ENCODE measurements around the gene CEACAM6. TPM values are rescaled to one million over a fixed set of nuclear protein-coding genes. Genes with fewer than 3 reads are reported as not detected.

CEACAM6 gene
- total and polyA plus RNA-seq, 2 experiments from 2014 or later, result not detected

- TF ChIP-seq NANOG (IDR thresholded peaks at IDR 0.05; ENCODE audit: borderline replicate concordance) (no peak), REST (IDR thresholded peaks at IDR 0.05; ENCODE audit: unreplicated experiment) (no peak), ZNF331 (CRISPR knock-in tag; IDR thresholded peaks at IDR 0.05; ENCODE audit: low read depth) (no peak), EZH2phosphoT487 (IDR thresholded peaks at IDR 0.05; ENCODE audit: unreplicated experiment) (no peak), EZH2 (IDR thresholded peaks at IDR 0.05; ENCODE audit: low read depth, unreplicated experiment) (no peak), JUNB (IDR thresholded peaks at IDR 0.05; ENCODE audit: unreplicated experiment) (no peak), CTCF (conservative IDR thresholded peaks at IDR 0.05; ENCODE audit: low read depth in 2 of 2) (no peak)
Observed at GRCh38 chr19:41784743-41785142, 29.4 kb downstream of the CEACAM6 start (continued).

- DNase-seq (ENCODE audit: low spot score) (peak; percentile 93), ATAC-seq (peak; percentile 92)
- Histone ChIP-seq H3K27me3 (ENCODE audit: insufficient read depth) (peaks cover 18% of the 10 kb centered on the region; the same call in 1 of the 2 replicates), H3K4me2 (peak overlapping the region; percentile 59), H3K27ac (ENCODE audit: low read depth) (no peak overlapping the region), H2AFZ (peak overlapping the region; percentile 25), H4K20me1 (replicated peaks; ENCODE audit: insufficient read depth) (no peaks in the 10 kb centered on the region), H3K4me3 (peak overlapping the region; percentile 44), H3K79me2 (replicated peaks; ENCODE audit: insufficient read depth) (no peaks in the 10 kb centered on the region), H3K36me3 (ENCODE audit: insufficient read depth) (no peaks in the 10 kb centered on the region), H3F3A (replicated peaks; ENCODE audit: low read depth) (no peaks in the 10 kb centered on the region), H3K9me2 (ENCODE audit: insufficient read depth) (no peaks in the 10 kb centered on the region), H3K4me1 (ENCODE audit: insufficient read depth) (no peaks in the 10 kb centered on the region)
- Mint-ChIP-seq H3K36me3 (ENCODE audit: low read depth) (no peaks in the 10 kb centered on the region), H3K27me3 (ENCODE audit: insufficient read depth, low read depth, poor library complexity) (peaks cover 18% of the 10 kb centered on the region), H3K4me3 (peak overlapping the region; percentile 60), H3K9me3 (no peaks in the 10 kb centered on the region), H3K27ac (no peak overlapping the region), H3K4me1 (peaks cover 10% of the 10 kb centered on the region)
- TF ChIP-seq ETS1 (IDR thresholded peaks at IDR 0.05) (no peak), POLR2AphosphoS5 (IDR thresholded peaks at IDR 0.05; ENCODE audit: low read depth) (no peak), CTCF (conservative IDR thresholded peaks at IDR 0.05; ENCODE audit: low read depth in 2 of 2) (peak; percentile 85 to 96), JUNB (IDR thresholded peaks at IDR 0.05; ENCODE audit: unreplicated experiment) (no peak), EZH2 (IDR thresholded peaks at IDR 0.05; ENCODE audit: low read depth, unreplicated experiment) (no peak), NANOG (IDR thresholded peaks at IDR 0.05; ENCODE audit: borderline replicate concordance) (no peak), REST (IDR thresholded peaks at IDR 0.05; ENCODE audit: unreplicated experiment) (no peak), ZNF331 (CRISPR knock-in tag; IDR thresholded peaks at IDR 0.05; ENCODE audit: low read depth) (no peak)
Observed at GRCh38 chr19:41785653-41786052, 30.3 kb downstream of the CEACAM6 start.

All from GM23338 (cell line).